HL-60/S4 treated with retinoic acid at 250 ng/mL for 4 days and 3 days (cell line): ENCODE measurements around the gene SEMA5A.

Experiments used
- in situ Hi-C: fragments of 300-500 bp; cut with MboI; formaldehyde crosslinking; loops from 2 replicates; pipeline ENCODE4 v1.7.0; 2022; ENCODE audit warnings: low sequenced_read_pairs

Gene SEMA5A

GRCh38 chr5:9089893-9090292 is 456.0 kb downstream of the SEMA5A start:
- in situ Hi-C loops = no loop called here

GRCh38 chr5:9082996-9083395 is 462.9 kb downstream of the SEMA5A start:
- in situ Hi-C loops = no loop called here

DNA sequence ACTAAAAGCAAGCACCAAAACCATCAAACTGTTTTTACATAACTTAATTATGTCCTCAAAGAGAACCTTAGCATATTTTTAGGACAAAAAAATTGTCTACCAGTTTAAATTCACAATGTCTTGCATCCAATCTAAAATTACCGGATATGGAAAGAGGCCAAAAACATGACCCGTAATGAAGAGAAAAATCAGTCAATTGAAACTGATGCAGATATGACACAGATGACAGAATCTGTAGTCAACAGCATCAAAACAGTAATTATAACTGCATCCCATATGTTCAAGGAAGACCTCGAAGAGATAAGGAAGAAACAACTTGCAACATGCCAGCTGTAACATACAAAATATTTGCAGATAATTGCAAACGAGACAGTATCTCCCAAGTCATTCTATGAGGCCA is 473.2 kb downstream of the SEMA5A start:
- in situ Hi-C loops = no loop called here

- in situ Hi-C loops = no loop called here
These were observed 474.4 kb downstream of the SEMA5A start for GRCh38 chr5:9071524-9071923.

- in situ Hi-C loops = no loop called here
These were observed 474.8 kb downstream of the SEMA5A start for GRCh38 chr5:9071074-9071473.

DNA sequence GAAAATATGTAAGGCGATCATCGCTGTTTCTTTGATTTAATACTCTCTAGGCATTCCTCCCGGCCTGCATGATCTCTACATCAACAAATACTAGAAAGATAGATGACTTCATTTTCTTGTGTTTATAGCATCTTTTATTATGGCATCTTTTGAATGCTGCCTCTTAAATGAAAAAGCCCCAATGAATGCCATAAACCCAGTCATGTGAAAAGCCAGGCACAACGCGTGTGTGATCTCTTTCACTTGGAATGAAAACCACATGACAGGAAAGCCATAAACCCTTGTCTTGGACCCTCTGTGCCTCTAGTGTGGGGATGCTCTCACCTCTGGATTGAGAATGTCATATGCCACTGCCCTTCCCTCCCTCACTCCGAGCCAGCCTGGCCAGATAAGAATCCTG is 476.2 kb downstream of the SEMA5A start:
- in situ Hi-C loops = no loop called here

- in situ Hi-C loops = no loop called here
These were observed 478.7 kb downstream of the SEMA5A start for GRCh38 chr5:9067154-9067553.

DNA sequence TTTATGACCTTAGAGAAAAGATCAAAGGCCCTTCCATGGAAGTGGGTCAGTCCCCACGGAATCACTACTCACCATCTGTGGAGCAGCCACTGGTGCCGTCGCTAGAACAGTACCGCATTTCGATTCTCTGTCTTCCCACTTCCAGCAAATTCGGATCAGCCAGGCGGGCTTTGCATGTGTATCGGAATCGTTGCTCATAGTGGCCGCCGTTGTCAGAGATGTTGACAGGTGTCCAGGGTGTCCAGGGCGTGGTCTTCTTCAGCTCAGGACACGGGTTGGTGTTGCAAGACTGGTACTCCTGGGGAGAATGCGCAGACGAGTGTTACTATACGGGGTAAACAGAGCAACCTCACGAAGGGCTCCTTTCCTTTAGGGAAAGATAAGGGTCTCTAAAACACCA is 479.5 kb downstream of the SEMA5A start:
- in situ Hi-C loops = no loop called here

DNA sequence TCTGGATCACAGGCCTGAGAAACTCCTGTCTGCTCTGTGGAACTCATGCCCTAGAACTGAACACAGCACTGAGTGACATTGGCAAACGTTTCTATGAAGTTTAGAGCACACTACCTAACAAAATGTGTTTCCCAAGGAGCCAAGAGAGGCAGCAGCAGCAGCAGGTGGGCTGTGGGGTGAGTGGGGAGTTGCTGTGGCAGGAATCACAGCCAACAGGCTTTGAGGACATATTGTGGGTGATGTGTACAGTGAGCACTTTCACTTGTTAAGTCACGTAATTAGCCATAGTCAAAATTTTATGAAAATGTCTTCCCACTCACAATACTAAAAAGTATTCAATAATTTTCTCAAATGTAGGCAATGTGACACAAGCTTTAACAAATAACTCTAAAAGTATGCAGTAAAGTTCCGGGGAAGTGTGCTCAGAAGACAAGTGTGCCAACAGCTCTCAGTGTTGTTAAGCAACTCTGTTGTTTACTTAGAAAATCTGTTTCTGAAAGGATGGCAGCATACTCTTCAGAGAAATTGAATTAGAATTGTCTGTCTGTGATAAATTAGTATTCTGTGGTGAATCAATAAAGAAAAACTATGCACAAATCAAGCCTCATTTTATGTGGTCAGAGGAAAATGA is 482.1 kb downstream of the SEMA5A start:
- in situ Hi-C loops = no loop called here

DNA sequence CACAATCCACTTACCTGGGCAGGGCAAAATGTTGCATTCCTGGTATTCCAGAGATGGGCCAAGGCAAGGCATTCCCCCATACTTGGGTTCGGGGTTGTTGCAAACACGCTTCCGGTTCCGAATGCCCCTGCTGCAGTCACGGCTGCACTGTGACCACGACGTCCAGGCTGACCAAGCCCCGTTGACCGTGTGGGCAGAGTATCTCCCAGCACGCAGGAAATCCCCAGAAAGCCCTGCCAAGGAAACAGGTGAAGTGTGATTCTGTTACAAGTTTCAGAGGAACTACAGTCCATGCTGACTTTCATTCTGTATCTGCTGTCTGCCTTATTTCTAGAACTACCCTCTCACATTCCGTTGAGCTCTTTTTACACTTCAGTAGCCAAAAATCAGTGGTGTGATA is 483.0 kb downstream of the SEMA5A start:
- in situ Hi-C loops = no loop called here

GRCh38 chr5:9059920-9060691 is 485.8 kb downstream of the SEMA5A start:
- in situ Hi-C loops = no loop called here

- in situ Hi-C loops = no loop called here
These were observed 487.2 kb downstream of the SEMA5A start for GRCh38 chr5:9058666-9059065.

DNA sequence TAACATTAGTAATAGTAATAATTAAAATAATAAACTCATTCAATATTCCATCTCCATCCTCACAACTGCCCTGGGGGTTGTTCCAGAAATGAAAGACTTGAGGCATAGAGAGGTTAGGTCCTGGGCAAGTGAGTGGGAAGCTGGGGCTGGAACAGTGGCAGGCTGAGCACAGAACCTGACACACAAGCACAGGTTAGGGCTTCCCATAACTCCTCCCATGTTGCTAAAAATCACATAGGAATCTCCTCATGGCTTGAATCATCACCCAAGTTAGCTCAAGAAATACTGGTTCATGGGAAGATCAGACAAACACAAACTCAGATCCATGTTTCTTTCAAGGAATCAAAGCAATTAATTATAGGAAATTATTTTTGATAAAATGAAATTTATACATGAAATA is 487.7 kb downstream of the SEMA5A start:
- in situ Hi-C loops = no loop called here

- in situ Hi-C loops = no loop called here
These were observed 488.4 kb downstream of the SEMA5A start for GRCh38 chr5:9057406-9058000.

DNA sequence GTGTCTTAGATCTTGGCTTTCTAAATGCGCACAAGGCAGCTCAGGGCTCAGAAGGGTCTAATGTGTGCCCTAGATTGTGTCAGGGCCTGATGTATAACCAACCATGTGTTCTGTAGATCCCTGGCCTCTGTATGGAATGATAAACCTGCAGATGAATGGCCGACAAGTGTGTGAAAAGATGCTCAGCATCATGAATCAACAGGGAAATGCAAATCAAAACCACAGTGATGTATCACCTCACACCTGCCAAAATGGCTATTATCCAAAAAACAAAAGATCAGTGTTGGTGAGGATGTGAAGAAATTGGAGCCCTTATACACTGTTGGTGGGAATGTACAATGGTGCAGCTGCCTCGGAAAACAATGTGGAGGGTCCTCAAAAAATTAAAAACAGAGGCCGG is 489.8 kb downstream of the SEMA5A start:
- in situ Hi-C loops = no loop called here

DNA sequence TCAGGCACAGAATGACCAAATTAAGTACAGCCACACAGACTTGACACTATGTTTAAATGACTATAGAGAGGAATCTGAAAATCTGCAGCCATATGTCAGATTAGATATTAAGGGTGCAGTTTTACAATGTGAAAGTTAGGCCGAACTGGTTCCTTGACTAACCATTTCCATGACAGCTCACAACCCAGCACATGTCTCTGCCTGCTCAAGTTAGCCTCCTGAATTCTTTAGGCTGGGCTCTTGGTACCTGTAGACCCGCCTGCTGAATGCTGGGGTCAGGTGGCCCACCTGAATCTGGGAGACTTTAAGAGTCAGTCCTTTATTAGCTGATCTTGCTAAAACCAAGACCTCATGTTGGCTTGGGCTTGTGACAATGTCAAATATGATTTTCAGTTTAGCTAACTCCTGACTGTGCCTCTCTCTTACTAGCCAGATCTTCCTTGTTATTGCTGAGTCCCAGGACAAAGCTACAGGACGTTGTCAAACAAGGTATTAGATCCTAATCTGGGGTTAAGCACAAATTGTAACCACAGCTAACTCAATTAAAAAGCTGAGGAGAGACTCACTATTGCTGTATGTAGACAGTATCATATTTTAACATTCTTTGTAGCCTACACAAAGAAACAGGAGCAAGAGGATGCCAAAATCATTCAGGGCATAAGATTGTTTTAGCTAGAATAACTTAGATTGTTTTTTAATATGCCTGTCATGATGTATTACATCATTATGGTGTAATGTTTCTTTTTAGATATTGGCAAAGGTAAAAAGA is 490.9 kb downstream of the SEMA5A start:
- in situ Hi-C loops = no loop called here

GRCh38 chr5:9054322-9054721 is 491.6 kb downstream of the SEMA5A start:
- in situ Hi-C loops = no loop called here

- in situ Hi-C loops = no loop called here
These were observed 493.5 kb downstream of the SEMA5A start for GRCh38 chr5:9052421-9052820.

DNA sequence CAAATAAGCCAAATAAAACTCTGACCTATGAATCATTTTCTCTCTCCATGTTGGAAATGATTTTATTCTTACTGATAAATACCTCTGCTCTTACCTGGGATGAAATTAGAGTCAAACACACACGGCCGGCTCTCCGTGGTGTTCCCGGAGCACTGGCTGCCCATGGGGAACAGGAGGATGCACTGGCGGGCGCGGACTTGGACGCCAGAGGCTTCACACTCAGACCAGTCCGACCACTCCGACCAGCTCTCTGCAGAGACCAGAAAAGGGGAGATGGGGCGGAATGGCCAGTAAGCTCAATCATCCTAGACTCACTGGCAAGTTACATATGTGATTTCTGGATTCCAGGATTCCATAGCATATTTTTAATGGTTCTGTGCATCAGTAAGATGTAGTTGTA is 494.1 kb downstream of the SEMA5A start:
- in situ Hi-C loops = no loop called here

- in situ Hi-C loops = no loop called here
These were observed 497.9 kb downstream of the SEMA5A start for GRCh38 chr5:9047932-9048331.

DNA sequence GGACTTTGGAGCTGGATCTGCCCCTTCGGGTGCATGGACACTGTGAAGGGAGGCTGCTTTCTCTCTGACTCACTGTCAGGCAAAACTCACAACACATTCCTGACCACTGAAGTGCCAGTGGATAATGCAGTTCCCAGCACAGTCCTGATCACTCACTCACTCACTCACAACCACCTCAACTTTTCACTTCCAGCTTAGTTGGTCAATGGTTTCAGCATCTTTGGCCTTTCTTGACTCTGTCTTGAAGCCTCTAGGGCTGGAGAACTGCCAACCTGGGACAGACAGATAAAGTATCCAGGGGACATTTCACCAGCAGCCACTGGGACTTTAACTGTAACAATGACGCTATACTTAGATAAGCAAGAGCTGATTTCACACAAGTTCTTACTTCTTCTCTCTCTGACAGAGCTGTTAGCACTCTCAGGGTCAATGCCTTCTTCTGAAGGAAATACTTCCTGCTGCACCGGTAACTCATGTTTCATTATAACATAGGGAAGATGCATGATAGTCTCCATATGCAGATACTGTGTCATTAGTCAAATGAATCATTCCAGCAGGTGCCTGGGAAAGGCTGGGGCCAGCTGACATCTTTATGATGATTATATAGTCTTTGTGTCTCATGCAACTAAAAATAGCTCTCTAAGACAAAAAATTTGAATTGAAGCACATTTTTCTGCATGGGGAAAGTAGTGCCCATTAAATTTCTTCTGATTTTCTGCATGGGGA is 499.0 kb downstream of the SEMA5A start:
- in situ Hi-C loops = no loop called here
